LNCaP clone FGC (cell line): ENCODE data around the gene SEMA3B.

Experiments
- DNase-seq: peaks from one replicate; pipeline ENCODE4 v3.0.0-alpha.2; 2011; ENCODE audit warnings: low read depth
- H3K4me3 ChIP-seq: 2 replicates; pipeline ENCODE4 v1.5.1; 2011; ENCODE audit warnings: mild to moderate bottlenecking, low read depth, low read length, control low read depth
- TF ChIP-seq, protein P1 (sequence below): IDR thresholded peaks from 2 replicates; pipeline ENCODE4 v1.5.1; 2012; ENCODE audit warnings: mild to moderate bottlenecking; ENCODE audit not compliant: control insufficient read depth, insufficient read depth; ENCODE audit errors: extremely low read depth

Gene SEMA3B

DNA sequence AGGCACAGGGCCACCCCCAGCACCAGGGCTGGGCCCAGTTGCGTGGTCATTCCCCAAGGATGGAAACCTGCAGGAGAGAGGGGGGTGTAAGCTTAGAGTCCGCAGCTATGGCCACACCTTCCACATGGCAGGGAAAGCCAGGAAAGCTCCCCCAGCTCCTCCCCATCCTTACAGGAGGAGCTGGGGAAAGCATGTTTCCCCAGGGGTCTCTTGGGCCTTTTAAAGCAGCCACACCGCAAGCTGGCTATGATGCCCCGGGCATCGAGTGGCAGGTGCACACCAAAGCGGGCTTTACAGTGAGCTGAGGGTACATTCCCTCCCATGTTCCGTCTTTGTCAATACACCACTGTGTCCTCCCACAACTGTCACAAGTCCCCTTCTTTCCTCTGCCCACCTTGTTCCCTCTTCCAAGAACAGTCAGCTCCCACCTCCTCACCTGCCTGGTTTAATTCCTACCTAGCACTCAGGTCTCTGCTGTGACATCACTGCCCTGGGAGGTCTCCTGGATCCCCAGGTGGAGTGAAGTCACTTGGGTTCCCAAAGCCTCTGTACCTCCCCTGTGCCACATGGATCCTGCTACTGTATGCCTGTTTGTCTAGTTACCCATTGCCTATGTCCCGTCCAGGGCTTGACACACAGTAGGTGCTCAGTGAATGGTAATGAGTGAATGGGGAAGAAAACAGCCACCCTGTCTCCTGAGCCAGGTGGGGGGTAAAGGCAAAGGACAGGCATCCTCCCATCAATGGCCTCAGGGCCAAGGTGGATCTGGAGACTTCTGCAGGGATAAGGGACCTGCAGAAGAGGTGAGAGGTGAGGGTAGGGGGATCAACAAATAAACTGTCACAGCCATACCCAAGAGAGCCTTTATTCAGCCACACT lies 26.8 kb downstream of the SEMA3B start:
- DNase-seq: no peak
- TF ChIP-seq, protein P1, sequence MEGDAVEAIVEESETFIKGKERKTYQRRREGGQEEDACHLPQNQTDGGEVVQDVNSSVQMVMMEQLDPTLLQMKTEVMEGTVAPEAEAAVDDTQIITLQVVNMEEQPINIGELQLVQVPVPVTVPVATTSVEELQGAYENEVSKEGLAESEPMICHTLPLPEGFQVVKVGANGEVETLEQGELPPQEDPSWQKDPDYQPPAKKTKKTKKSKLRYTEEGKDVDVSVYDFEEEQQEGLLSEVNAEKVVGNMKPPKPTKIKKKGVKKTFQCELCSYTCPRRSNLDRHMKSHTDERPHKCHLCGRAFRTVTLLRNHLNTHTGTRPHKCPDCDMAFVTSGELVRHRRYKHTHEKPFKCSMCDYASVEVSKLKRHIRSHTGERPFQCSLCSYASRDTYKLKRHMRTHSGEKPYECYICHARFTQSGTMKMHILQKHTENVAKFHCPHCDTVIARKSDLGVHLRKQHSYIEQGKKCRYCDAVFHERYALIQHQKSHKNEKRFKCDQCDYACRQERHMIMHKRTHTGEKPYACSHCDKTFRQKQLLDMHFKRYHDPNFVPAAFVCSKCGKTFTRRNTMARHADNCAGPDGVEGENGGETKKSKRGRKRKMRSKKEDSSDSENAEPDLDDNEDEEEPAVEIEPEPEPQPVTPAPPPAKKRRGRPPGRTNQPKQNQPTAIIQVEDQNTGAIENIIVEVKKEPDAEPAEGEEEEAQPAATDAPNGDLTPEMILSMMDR: no peak
- no peak overlapping the region for H3K4me3 ChIP-seq

DNA sequence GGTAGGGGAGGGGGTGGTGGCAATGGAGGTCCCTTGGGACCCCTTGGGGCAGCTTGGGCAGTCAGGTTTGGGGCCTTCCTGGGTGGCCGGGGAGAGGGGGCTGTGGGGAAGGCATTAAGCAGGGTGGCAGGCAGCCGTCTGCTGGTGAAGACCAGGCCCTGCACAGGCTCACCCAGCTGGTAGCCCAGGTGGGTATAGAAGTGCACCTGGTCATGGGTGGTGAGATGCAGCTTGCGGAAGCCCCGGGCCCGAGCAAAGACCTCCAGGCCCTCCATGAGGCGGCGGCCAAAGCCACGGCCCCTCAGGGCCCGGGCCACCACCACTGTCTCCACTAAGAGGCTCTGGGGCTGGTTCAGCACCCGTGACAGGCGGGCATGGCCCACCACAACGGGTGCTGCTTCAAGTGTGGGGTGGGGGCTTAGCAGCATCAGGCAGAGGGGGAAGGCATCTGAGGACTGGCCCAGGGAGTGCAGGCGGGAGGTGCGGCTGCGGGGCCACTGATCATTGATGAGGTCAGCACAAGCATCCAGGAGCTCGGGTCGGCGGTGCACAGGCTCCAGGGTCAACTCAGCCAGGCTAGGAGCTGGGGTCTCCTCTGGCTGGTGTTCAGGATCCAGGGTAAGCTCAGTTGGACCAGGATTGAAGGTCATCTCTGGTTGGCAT lies 27.9 kb downstream of the SEMA3B start:
- no peak overlapping the region for H3K4me3 ChIP-seq
- DNase-seq: no peak
- TF ChIP-seq, protein P1: no peak

DNA sequence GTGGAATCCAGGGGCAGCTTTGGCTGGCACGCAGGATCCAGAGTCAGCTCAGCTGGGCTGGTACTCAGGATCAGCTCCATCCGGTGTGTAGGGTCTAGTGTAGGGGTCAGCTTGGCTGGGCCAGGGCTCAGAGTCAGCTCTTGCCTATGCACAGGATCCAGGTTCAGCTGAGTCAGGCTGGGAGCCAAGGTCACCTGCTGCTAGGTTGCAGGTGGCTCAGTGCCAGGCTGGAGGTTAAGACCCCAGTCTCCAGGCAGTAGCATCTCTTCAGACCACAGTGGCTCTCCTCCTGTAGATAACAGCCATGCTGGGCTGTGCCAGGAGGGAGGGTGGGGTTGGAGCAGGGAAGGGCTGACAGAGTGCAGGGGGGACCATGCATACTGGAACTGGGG lies 28.4 kb downstream of the SEMA3B start:
- TF ChIP-seq, protein P1: no peak
- H3K4me3 ChIP-seq: no peak overlapping the region
- DNase-seq: no peak

DNA sequence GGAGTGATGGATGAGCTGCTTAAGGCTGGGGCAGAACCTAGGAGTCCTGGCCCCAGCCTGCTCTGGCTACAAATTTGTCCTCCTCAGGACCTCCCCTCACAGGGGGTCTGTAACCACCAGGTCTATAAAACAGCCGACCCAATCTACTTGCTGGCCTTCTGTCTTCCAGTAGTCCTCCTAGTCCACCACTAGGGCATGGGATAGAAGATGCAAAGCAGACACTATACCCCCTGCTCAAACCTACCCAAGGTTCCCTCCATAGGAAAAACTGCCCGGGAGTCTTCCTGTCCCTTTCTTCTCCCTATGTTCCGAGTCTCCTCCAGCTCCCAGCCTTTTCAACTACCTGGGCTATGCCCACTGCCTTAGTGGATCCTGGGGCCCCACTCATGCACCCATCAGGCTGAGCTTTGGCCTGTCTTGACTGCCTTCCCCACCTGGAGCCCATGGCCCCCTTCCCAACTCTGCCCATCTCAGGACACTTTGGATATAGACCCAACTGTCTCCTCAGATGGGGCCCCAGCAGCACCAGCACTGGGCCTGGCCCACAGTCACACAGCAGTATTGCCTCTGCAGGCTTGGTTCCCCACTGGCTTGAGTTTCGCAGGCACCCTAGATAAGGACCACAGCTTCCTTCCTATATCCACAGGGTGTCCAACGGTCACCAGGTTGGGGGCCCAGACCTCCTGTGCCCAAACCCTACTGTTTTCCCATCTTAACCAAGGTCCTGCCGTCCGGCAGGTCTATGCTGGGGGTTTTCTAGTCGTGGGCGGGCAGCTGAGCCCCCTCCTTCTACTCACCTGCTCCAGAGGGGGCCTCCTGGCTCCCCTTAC lies 29.2 kb downstream of the SEMA3B start:
- peak overlapping the region; percentile 93 for H3K4me3 ChIP-seq
- TF ChIP-seq, protein P1: no peak
- no peak for DNase-seq

DNA sequence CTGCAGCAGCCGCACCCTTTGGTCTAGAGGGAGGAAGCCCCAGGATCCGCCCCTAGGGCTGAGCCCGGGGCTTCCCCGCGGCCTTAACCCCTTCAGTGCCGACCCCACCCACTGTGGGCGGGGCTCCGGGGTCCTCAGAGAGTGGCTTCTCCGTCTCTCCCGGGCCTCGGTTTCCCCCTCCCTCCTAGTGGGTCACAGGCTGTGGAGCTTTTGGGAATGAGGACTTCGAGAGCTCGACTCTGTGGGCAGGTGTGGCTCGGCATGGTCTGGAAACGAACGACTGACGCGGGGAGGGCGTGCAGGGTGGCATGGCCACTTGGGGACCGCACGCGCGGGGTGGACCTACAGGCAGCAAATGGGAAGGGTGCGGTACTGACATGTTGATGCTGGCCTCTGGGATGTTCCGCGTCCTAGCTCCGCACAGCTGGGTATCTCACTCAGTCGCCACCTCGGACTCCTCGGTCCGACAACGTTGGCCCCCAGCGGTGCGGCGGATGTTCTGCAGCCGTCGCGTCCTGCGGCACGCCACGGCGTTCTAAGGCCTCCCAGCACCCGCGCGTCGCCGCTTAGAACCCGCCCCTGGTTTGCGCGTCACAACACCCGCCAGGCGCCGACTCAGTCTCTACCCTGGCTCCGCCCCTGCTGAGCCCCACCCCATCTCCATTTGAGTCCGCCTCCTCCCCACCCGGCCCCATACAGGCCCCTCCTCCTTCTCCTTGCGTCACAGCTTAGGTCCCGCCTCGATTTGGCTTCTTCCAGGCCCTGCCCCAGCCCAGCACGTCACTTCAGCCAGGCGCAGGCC lies 30.1 kb downstream of the SEMA3B start, which contains the start of the genes HYAL3 and NAA80:
Gene HYAL3, minus strand, starts transcription at position 570 of the 802 bp plus-strand sequence. CDS start 3,803 bp downstream, outside the sequence.
Gene NAA80, minus strand, starts transcription at position 570 of the 802 bp plus-strand sequence. CDS start 1,942 bp downstream, outside the sequence.
- DNase-seq: peak; percentile 98
- peak within 1 kb of the TSS; percentile 93 for H3K4me3 ChIP-seq
- TF ChIP-seq, protein P1: peak; percentile 45

DNA sequence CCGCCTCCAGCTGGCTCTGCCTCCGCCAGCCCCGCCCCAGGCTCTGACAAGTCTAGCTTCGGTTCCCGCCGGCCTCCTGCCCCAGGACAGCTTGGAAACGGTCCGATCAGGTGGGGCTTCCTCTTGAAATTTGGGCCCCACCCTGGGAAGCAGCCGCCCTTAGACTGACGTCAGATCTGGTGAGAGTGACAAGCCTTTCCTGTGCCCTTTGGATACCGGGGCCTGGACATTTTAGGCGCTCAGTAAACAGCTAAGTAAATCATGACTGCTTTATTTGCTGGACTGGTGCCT lies 30.6 kb downstream of the SEMA3B start:
- peak overlapping the region; percentile 55 for H3K4me3 ChIP-seq
- no peak for DNase-seq
- TF ChIP-seq, protein P1: no peak
